GM23338 (cell line): ENCODE results near the gene P2RY8. TPM values are rescaled to one million over a fixed set of nuclear protein-coding genes. Genes with fewer than 3 reads are reported as not detected.
"Not testable (repeated sequence)": the region's sequence is repeated elsewhere in the genome, so short reads cannot be mapped to it uniquely, and the experiment has no call there.

ENCODE experiments used
- ATAC-seq: fragments of 200-7000 bp; cut with Tn5 transposase; 3 replicates; pipeline ENCODE4 v1.9.1; 2020
- DNase-seq: peaks from one replicate; pipeline ENCODE4 v3.0.0-alpha.2; 2015; ENCODE audit warnings: low spot score
- H2AFZ ChIP-seq: fragments of 200-600 bp; sonication (generic); 2 replicates; pipeline ENCODE4 v1.8.0; 2016; ENCODE audit warnings: antibody characterized with exemption, mild to moderate bottlenecking, moderate library complexity
- H3F3A ChIP-seq: fragments of 200-600 bp; sonication (generic); replicated peaks from 2 replicates; pipeline ENCODE4 v1.8.0; 2017; ENCODE audit warnings: antibody characterized with exemption, mixed run types, low read depth
- H3K27ac ChIP-seq: fragments of 200-600 bp; sonication (generic); 2 replicates; pipeline ENCODE4 v1.6.1; 2016; ENCODE audit warnings: low read depth
- H3K27me3 ChIP-seq: fragments of 200-600 bp; sonication (generic); 2 replicates; pipeline ENCODE4 v1.8.0; 2016; ENCODE audit warnings: mild to moderate bottlenecking, mixed run types, moderate library complexity; ENCODE audit not compliant: insufficient read depth
- H3K36me3 ChIP-seq: fragments of 200-600 bp; sonication (generic); 2 replicates; pipeline ENCODE4 v1.8.0; 2016; ENCODE audit warnings: mild to moderate bottlenecking; ENCODE audit not compliant: insufficient read depth
- H3K4me1 ChIP-seq: fragments of 200-600 bp; sonication (generic); 2 replicates; pipeline ENCODE4 v1.8.0; 2016; ENCODE audit warnings: mild to moderate bottlenecking, moderate library complexity; ENCODE audit not compliant: insufficient read depth
- H3K4me2 ChIP-seq: fragments of 200-600 bp; sonication (generic); 2 replicates; pipeline ENCODE4 v1.7.1; 2017; ENCODE audit warnings: mixed run types
- H3K4me3 ChIP-seq: fragments of 200-600 bp; sonication (generic); 2 replicates; pipeline ENCODE4 v1.6.1; 2016; ENCODE audit warnings: mixed run types
- H3K79me2 ChIP-seq: fragments of 200-600 bp; sonication (generic); replicated peaks from 2 replicates; pipeline ENCODE4 v1.8.0; 2017; ENCODE audit warnings: mild to moderate bottlenecking; ENCODE audit not compliant: insufficient read depth
- H3K9me2 ChIP-seq: fragments of 200-600 bp; sonication (generic); 2 replicates; pipeline ENCODE4 v1.8.0; 2017; ENCODE audit not compliant: insufficient read depth
- H4K20me1 ChIP-seq: fragments of 200-600 bp; sonication (generic); replicated peaks from 2 replicates; pipeline ENCODE4 v1.8.0; 2017; ENCODE audit warnings: mild to moderate bottlenecking; ENCODE audit not compliant: insufficient read depth
- H3K27ac Mint-ChIP-seq: 2 replicates; pipeline ENCODE4 v1.8.0; 2020; ENCODE audit warnings: inconsistent platforms, mild to moderate bottlenecking, moderate library complexity, mixed read lengths
- H3K27me3 Mint-ChIP-seq: 3 replicates; pipeline ENCODE4 v1.8.0; 2022; ENCODE audit warnings: low read depth, mild to moderate bottlenecking, moderate library complexity, mixed read lengths, inconsistent platforms; ENCODE audit not compliant: insufficient read depth, poor library complexity
- H3K36me3 Mint-ChIP-seq: 3 replicates; pipeline ENCODE4 v1.8.0; 2021; ENCODE audit warnings: low read depth, mild to moderate bottlenecking, inconsistent platforms, moderate library complexity, mixed read lengths
- H3K4me1 Mint-ChIP-seq: 3 replicates; pipeline ENCODE4 v1.8.0; 2020; ENCODE audit warnings: mild to moderate bottlenecking, inconsistent platforms, mixed read lengths
- H3K4me3 Mint-ChIP-seq: 3 replicates; pipeline ENCODE4 v1.8.0; 2021; ENCODE audit warnings: moderate library complexity, mild to moderate bottlenecking, inconsistent platforms, mixed read lengths
- H3K9me3 Mint-ChIP-seq: 3 replicates; pipeline ENCODE4 v1.8.0; 2020; ENCODE audit warnings: moderate library complexity, mild to moderate bottlenecking, inconsistent platforms, mixed read lengths
- ETS1 ChIP-seq: IDR thresholded peaks from 2 replicates; pipeline ENCODE4 v1.6.1; 2016; ENCODE audit warnings: antibody characterized with exemption
- EZH2phosphoT487 ChIP-seq: fragments of 200-600 bp; sonication (generic); IDR thresholded peaks from one replicate; pipeline ENCODE4 v1.8.1; 2018; ENCODE audit warnings: antibody characterized with exemption; ENCODE audit not compliant: unreplicated experiment
- JUNB ChIP-seq: IDR thresholded peaks from one replicate; pipeline ENCODE4 v1.6.1; 2016; ENCODE audit warnings: antibody characterized with exemption; ENCODE audit not compliant: unreplicated experiment
- POLR2AphosphoS5 ChIP-seq: IDR thresholded peaks from 2 replicates; pipeline ENCODE4 v1.6.1; 2016; ENCODE audit warnings: antibody characterized with exemption, low read depth
- ZNF114 ChIP-seq: fragments of 250-450 bp; sonication (Bioruptor Pico); IDR thresholded peaks from 2 replicates; pipeline ENCODE4 v1.5.0; 2020; ENCODE audit warnings: mild to moderate bottlenecking, moderate library complexity
- ZNF462 ChIP-seq: fragments of 250-450 bp; sonication (Bioruptor Pico); IDR thresholded peaks from 2 replicates; pipeline ENCODE4 v1.5.0; 2020; ENCODE audit warnings: mild to moderate bottlenecking, moderate library complexity
- polyA plus RNA-seq: library from polyadenylated mRNA; unstranded; fragments of >200 nt; fragmentation: Nextera tagmentation; extraction: Ambion mirVana; gene quantifications from 2 replicates; pipeline ENCODE4 v1.2.1, GENCODE V29; 2016
- total RNA-seq: library from RNA; depleted of rRNA; stranded (reverse); fragments of >200 nt; shearing (Covaris generic); gene quantifications from 2 replicates; pipeline ENCODE4 v1.2.3, GENCODE V29; 2014

The P2RY8 gene
- total and polyA plus RNA-seq, 2 experiments from 2014 or later, result 0.24 TPM; not detected in 1

GRCh38 chrX:1483843-1484637 lies 52.9 kb downstream of the P2RY8 start:
- Histone ChIP-seq H3K36me3 (0 out of 2 replicates have a peak, but pooled peaks cover 4% of the 10 kb centered on the region), H3K4me2 (no peak overlapping the region), H3K9me2 (no peaks in the 10 kb centered on the region), H3K4me1 (no peaks in the 10 kb centered on the region), H3F3A (0 out of 2 replicates have a peak, but pooled peaks cover 8% of the 10 kb centered on the region), H3K27ac (no peak overlapping the region), H4K20me1 (no peaks in the 10 kb centered on the region), H2AFZ (peak overlapping the region; percentile 82; the same call in 1 of the 2 replicates), H3K27me3 (no peaks in the 10 kb centered on the region), H3K4me3 (no peak overlapping the region), H3K79me2 (no peaks in the 10 kb centered on the region)
- ATAC-seq, result no peak
- Mint-ChIP-seq H3K27me3 (peaks cover 16% of the 10 kb centered on the region), H3K27ac (no peak overlapping the region; the same call in 1 of the 2 replicates), H3K4me3 (no peak overlapping the region), H3K9me3 (peaks cover 84% of the 10 kb centered on the region), H3K4me1 (peaks cover 5% of the 10 kb centered on the region; the same call in 1 of the 3 replicates), H3K36me3 (peaks cover 33% of the 10 kb centered on the region)
- no peak for DNase-seq
- TF ChIP-seq POLR2AphosphoS5, result no peak

- H3K9me2 ChIP-seq, ATAC-seq, H3K4me1 Mint-ChIP-seq, H3K4me1 ChIP-seq, H2AFZ ChIP-seq, H3K4me3 Mint-ChIP-seq, DNase-seq, H3K27ac Mint-ChIP-seq, H3K36me3 ChIP-seq, H3K27me3 Mint-ChIP-seq, H4K20me1 ChIP-seq, H3K27me3 ChIP-seq, H3F3A ChIP-seq, H3K4me3 ChIP-seq, H3K79me2 ChIP-seq: not testable (repeated sequence)
- Mint-ChIP-seq H3K9me3 (peaks cover 83% of the 10 kb centered on the region), H3K36me3 (peaks cover 31% of the 10 kb centered on the region)
- H3K4me2 ChIP-seq, result peak overlapping the region; percentile 69; the same call in 1 of the 2 replicates
- H3K27ac ChIP-seq, result peak overlapping the region; percentile 84
Observed at GRCh38 chrX:1482530-1482928, 54.5 kb downstream of the P2RY8 start.

DNA sequence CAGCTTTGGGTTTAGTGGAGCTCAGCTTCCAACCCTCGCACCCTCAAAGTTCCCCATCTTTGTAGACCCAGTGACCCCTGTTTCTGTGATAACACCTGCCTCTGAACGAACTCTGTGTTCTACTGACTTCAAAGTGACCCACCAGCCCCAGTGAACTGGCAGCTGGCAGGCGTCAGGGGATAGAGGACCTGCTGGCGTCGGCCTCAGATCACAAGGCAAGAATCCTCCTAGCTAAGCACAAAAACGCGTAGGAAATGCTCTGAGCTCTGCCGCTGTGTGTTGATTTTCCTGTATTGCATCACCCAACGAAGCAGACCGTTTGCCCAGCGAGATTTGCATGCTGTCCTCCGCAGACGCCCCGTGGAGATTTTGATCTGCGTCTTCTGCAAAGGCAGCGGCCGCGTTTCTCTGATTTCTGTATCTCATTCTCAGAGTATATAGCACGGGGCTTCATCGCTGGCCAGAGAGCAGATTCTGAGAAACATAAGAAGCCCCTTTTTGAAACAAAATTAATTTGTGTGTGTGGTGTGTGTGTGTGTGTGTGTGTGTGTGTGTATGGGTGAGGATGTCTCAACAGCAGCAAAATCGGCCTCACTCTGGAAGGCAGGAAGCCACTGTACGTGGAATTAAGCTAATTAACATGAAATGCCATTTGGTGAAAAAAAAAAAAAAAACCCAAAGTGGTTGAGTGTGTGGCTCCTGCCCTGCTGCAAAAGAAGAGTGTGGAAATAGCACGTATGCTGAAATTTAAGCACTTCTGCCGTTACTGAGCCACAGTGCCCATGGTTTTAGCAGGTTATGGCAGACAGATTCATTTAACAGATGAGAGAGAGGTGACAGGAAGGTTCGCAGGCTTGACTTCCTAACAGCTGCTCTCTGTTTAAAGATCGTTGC lies 55.1 kb downstream of the P2RY8 start:
- DNase-seq (peak; percentile 88), ATAC-seq (peak; percentile 84)
- Mint-ChIP-seq H3K27me3 (peaks cover 8% of the 10 kb centered on the region), H3K4me1 (peaks cover 5% of the 10 kb centered on the region; the same call in 2 of the 3 replicates), H3K4me3 (peak overlapping the region; percentile 41; the same call in 2 of the 3 replicates), H3K9me3 (peaks cover 83% of the 10 kb centered on the region), H3K27ac (peak overlapping the region; percentile 91), H3K36me3 (peaks cover 27% of the 10 kb centered on the region)
- H2AFZ ChIP-seq, result peak overlapping the region; percentile 4; the same call in 1 of the 2 replicates
- H3K79me2 ChIP-seq, result no peaks in the 10 kb centered on the region
- H3F3A ChIP-seq, result 0 out of 2 replicates have a peak, but pooled peaks cover 7% of the 10 kb centered on the region
- H3K4me2 ChIP-seq, result peak overlapping the region; percentile 69
- H3K27me3 ChIP-seq, result no peaks in the 10 kb centered on the region
- peak overlapping the region; percentile 84 for H3K27ac ChIP-seq
- no peaks in the 10 kb centered on the region for H4K20me1 ChIP-seq
- peak overlapping the region; percentile 12 for H3K4me3 ChIP-seq
- H3K36me3 ChIP-seq, result 0 out of 2 replicates have a peak, but pooled peaks cover 4% of the 10 kb centered on the region
- no peaks in the 10 kb centered on the region for H3K4me1 ChIP-seq
- H3K9me2 ChIP-seq, result no peaks in the 10 kb centered on the region
- TF ChIP-seq POLR2AphosphoS5 (no peak), ZNF114 (CRISPR knock-in tag) (no peak), JUNB (no peak), EZH2phosphoT487 (no peak), ETS1 (no peak), ZNF462 (CRISPR knock-in tag) (no peak)
